Natural killer cell (primary cell): ENCODE results near the gene S100A9. TPM values are rescaled to one million over a fixed set of nuclear protein-coding genes. Genes with fewer than 3 reads are reported as not detected.

ENCODE experiments used
- ATAC-seq, 3 donors: fragments of 150-1000 bp in 2 of 3; fragments of 200-7000 bp in 1 of 3; cut with Tn5 transposase; 1 replicate in 1 of 3; 2 replicates in 2 of 3; pipeline ENCODE4 v1.10.0; 2021; ENCODE audit warnings: mild to moderate bottlenecking in 2 of 3, moderate library complexity in 2 of 3
- DNase-seq, 2 donors: peaks; one replicate each; pipeline versions ENCODE4 v3.0.0 to v3.0.0-alpha.2; 2013 to 2021; ENCODE audit warnings: mixed read lengths in 1 of 2
- H3K27ac ChIP-seq: one replicate; pipeline ENCODE4 v1.5.1; 2013; ENCODE audit warnings: mild to moderate bottlenecking, low read length
- H3K27me3 ChIP-seq: one replicate; pipeline ENCODE4 v1.6.1; 2013; ENCODE audit warnings: low read length; ENCODE audit not compliant: control insufficient read depth, insufficient read depth
- H3K36me3 ChIP-seq: one replicate; pipeline ENCODE4 v1.6.1; 2013; ENCODE audit warnings: low read length; ENCODE audit not compliant: control insufficient read depth, insufficient read depth
- H3K4me1 ChIP-seq: one replicate; pipeline ENCODE4 v1.6.1; 2013; ENCODE audit warnings: low read length; ENCODE audit not compliant: control insufficient read depth, insufficient read depth
- H3K4me3 ChIP-seq: one replicate; pipeline ENCODE4 v1.5.1; 2013; ENCODE audit warnings: low read length
- H3K9me3 ChIP-seq: one replicate; pipeline ENCODE4 v1.6.1; 2013; ENCODE audit warnings: low read length; ENCODE audit not compliant: control insufficient read depth, insufficient read depth
- H3K27ac Mint-ChIP-seq, 2 donors: one replicate each; pipeline ENCODE4 v1.8.0; 2022; ENCODE audit warnings: mild to moderate bottlenecking in 2 of 2, mixed read lengths in 2 of 2, moderate library complexity in 1 of 2
- H3K27me3 Mint-ChIP-seq, 2 donors: one replicate each; pipeline ENCODE4 v1.8.0; 2022; ENCODE audit warnings: low read depth in 2 of 2, mixed read lengths in 2 of 2
- H3K36me3 Mint-ChIP-seq: one replicate; pipeline ENCODE4 v1.8.0; 2022; ENCODE audit warnings: mixed read lengths
- H3K4me1 Mint-ChIP-seq, 2 donors: one replicate each; pipeline ENCODE4 v1.8.0; 2022; ENCODE audit warnings: mixed read lengths in 2 of 2
- H3K4me3 Mint-ChIP-seq: one replicate; pipeline ENCODE4 v1.8.0; 2022; ENCODE audit warnings: mild to moderate bottlenecking, moderate library complexity, mixed read lengths
- H3K9me3 Mint-ChIP-seq, 2 donors: one replicate each; pipeline ENCODE4 v1.8.0; 2022; ENCODE audit warnings: mixed read lengths in 2 of 2
- whole genome bisulfite sequencing: methylation state at CpG from one replicate; pipeline ENCODE4 v1.1.7; 2013; ENCODE audit warnings: missing lambda C conversion rate; ENCODE audit not compliant: insufficient coverage; 5-methylcytosine and 5-hydroxymethylcytosine counted together
- intact Hi-C: fragments of 100-400 bp; cut with micrococcal nuclease; formaldehyde crosslinking; loops from one replicate; pipeline ENCODE4 v1.14.2; 2022
- total RNA-seq, 4 donors: library from RNA; stranded (reverse); fragments of 120-200 nt in 1 of 4; gene quantifications; one replicate each; pipeline versions ENCODE4 v1.2.3 to v1.2.4, GENCODE V29; 2013 to 2022
- TF ChIP-seq, protein P1 (sequence below): fragments of 200-600 bp; IDR thresholded peaks from one replicate; pipeline ENCODE4 v1.8.0; 2022; ENCODE audit warnings: antibody characterized with exemption

The S100A9 gene
- total RNA-seq, 3 donors from 2014 or later (not counting 1 experiment from before 2014, with no cell fraction given) = 13.1 to 334 (median 116) TPM

GRCh38 chr1:153387785-153388184 is 30.1 kb downstream of the S100A9 start:
- no peaks in the 10 kb centered on the region for H3K4me1 Mint-ChIP-seq
- WGBS = 86% methylated on average over 4 of the region's 4 CpGs
- DNase-seq (no peak), ATAC-seq (no peak)
- Histone ChIP-seq H3K9me3 (no peaks in the 10 kb centered on the region), H3K4me3 (no peak overlapping the region), H3K27ac (no peak overlapping the region), H3K36me3 (no peaks in the 10 kb centered on the region), H3K27me3 (no peaks in the 10 kb centered on the region), H3K4me1 (no peaks in the 10 kb centered on the region)
- H3K27me3 Mint-ChIP-seq = peaks cover 10 to 21% of the 10 kb centered on the region in 2 donors
- H3K36me3 Mint-ChIP-seq = no peaks in the 10 kb centered on the region
- TF ChIP-seq, protein P1, sequence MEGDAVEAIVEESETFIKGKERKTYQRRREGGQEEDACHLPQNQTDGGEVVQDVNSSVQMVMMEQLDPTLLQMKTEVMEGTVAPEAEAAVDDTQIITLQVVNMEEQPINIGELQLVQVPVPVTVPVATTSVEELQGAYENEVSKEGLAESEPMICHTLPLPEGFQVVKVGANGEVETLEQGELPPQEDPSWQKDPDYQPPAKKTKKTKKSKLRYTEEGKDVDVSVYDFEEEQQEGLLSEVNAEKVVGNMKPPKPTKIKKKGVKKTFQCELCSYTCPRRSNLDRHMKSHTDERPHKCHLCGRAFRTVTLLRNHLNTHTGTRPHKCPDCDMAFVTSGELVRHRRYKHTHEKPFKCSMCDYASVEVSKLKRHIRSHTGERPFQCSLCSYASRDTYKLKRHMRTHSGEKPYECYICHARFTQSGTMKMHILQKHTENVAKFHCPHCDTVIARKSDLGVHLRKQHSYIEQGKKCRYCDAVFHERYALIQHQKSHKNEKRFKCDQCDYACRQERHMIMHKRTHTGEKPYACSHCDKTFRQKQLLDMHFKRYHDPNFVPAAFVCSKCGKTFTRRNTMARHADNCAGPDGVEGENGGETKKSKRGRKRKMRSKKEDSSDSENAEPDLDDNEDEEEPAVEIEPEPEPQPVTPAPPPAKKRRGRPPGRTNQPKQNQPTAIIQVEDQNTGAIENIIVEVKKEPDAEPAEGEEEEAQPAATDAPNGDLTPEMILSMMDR = no peak
- H3K4me3 Mint-ChIP-seq = no peak overlapping the region
- H3K27ac Mint-ChIP-seq = no peak overlapping the region
- intact Hi-C loops = no loop called here
- H3K9me3 Mint-ChIP-seq = no peaks in the 10 kb centered on the region

- no CpG with 5 or more reads among the region's 1 CpG for WGBS
- intact Hi-C loops = no loop called here
- ATAC-seq = no peak
- Mint-ChIP-seq H3K4me3 (no peak overlapping the region), H3K9me3 (no peaks in the 10 kb centered on the region), H3K27ac (no peak overlapping the region), H3K27me3 (peaks cover 18 to 20% of the 10 kb centered on the region in 2 donors), H3K4me1 (no peaks in the 10 kb centered on the region), H3K36me3 (no peaks in the 10 kb centered on the region)
- Histone ChIP-seq H3K4me1 (no peaks in the 10 kb centered on the region), H3K9me3 (no peaks in the 10 kb centered on the region), H3K27me3 (no peaks in the 10 kb centered on the region), H3K4me3 (no peak overlapping the region), H3K36me3 (no peaks in the 10 kb centered on the region), H3K27ac (no peak overlapping the region)
- no peak for DNase-seq
- TF ChIP-seq, protein P1 = no peak
Observed at GRCh38 chr1:153389401-153389800, 31.7 kb downstream of the S100A9 start.

GRCh38 chr1:153389973-153390879 is 32.6 kb downstream of the S100A9 start:
- no peaks in the 10 kb centered on the region for H3K9me3 Mint-ChIP-seq
- Histone ChIP-seq H3K27ac (no peak overlapping the region), H3K36me3 (no peaks in the 10 kb centered on the region), H3K9me3 (no peaks in the 10 kb centered on the region), H3K4me1 (no peaks in the 10 kb centered on the region), H3K27me3 (no peaks in the 10 kb centered on the region), H3K4me3 (no peak overlapping the region)
- intact Hi-C loops = no loop called here
- H3K27me3 Mint-ChIP-seq = peaks cover 19 to 20% of the 10 kb centered on the region in 2 donors
- no peaks in the 10 kb centered on the region for H3K4me1 Mint-ChIP-seq
- WGBS = 71% methylated on average over 15 of the region's 17 CpGs
- TF ChIP-seq, protein P1 = no peak
- ATAC-seq = no peak
- H3K27ac Mint-ChIP-seq = no peak overlapping the region
- no peaks in the 10 kb centered on the region for H3K36me3 Mint-ChIP-seq
- DNase-seq = no peak
- no peak overlapping the region for H3K4me3 Mint-ChIP-seq
